ENCODE results near the gene ABCA9.

Gene ABCA9

DNA sequence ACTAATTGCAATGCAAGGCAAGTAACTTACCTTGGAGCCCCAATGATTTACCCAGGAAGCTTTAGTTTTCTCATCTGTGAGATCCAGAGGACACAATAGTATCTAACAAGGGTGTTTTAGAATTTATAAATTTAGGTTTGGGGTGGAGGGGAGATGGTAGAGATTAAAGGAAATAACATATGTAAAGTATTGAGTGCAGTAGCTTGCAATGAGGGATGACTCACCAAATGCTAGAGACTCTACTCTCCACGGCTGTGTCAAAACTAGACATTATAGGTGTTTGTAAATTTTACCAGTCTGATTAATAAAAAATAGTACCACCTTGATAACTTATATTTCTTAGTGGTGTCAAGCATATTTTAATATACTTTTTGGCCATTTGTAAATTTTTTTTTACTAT lies 3.7 kb upstream of the ABCA9 start:
- DNase-seq, result no peak

DNA sequence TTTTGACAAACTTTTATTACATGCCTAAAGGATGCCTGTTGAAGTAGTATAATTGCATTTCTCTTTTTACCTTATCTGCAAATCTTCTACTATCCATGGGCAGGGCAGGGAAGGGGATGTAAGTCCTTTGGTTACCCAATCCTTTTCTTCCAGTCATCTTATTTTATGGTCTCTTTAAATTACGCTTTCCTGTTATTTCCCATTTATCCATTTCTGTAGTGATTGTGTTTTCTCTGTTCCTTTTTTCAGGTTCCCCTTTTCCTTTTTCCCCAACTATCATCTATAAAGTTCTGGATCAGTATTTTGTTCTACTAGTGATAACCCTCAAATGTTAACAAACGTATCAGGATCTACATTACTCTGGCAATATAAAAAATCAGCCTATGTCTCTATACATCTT lies 3.3 kb upstream of the ABCA9 start:
- no peak for DNase-seq

DNA sequence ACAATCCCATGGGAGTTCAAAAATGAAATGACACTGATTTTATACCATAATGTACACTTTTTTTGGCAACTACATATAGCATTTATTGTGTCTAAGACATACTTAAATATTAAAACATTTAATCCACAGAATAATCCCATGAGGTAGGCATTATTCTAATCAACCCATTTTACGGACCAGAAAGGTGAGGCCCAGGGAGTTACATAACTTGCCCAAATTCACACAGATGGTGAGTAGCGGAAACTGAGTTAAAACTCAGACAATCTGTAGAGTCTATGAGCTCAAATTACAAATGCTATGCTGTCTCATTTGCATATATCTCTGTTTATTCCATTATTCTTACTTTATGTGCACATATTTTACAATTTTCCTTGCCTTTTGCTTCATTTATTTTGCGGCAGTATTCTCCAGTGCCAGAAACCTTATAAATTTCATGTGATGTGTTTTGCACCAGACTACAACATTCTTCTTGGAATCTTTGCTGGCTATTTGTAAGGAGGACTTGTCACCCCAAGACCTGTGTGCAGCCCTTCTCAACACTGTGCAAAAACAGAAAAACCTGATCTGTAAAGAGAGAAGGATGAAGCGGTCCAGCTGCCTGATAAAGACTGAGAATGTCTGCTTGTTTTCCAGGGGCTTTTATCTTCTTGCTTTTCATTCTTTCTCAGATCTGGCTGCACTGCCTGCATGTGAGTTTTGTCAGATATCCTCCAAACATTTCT lies 2.3 kb upstream of the ABCA9 start:
- DNase-seq, result no peak

DNA sequence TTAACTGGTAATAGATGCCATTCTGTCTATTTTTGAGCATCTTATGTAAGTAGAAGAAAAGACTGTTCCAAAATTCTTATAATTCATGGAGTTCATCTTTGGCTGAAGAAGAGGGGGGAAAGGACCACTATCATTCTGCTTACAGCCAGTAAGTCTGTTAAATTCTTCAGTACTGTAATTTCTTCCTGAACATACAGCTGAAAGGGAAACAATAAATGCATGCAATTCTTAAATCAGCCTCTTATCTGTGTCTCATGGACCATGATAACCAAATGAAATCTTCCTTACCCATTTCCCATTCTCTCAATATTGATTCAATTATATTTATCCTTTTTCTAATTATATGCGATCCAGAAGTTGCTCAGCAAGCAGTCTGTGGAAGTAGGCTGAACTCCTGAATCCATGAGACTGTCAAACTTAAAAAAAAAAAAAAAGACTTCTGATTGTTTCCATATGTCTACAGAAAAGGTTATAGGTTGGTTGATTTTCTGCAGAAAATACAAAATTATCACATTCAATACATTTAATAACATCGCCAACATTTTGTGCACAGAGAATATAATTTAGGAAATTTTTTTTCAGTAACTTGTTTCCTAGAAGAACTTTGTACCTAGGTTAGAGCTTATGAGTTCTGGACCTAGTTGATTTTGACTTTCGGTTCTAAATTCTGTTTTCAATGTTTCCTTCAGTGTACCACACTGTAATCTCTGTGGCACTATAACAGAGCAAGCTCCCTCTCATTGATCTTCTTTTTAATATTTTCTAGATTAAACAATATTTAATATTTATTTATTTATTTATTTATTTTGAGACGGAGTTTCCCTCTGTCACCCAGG lies 1.2 kb upstream of the ABCA9 start:
- no peak for DNase-seq

DNA sequence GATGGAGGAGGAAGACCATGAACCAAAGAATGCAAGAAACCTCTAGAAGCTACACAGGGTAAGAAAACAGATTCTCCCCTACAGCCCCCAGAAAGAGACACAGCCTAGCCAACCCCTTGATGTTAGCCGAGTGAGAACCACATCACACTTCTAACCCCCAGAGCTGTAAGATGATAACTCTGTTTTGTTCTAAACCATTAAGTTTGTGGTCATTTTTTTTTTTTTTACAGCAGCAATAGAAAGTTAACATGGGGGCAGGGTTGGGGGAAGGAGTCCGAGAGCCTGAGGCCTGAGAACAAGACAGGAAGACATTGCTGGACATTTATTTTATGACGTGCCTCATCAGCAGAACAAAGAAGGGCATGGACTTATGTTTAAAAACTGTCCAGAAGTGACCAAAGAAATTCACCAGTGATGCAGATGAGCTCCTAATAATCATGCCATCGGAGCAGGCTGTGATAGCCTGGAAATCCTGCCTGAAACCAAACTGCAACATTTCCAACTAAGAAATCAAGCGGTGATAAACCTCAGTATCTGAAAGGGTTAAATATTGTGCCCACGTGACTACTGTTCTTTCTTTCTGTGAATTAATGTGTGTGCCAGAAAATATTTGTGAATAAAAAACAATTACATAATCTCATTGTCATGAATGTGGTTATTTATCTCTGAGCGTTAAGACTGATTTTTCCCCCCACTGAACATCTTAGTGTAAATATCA lies 1.1 kb downstream of the ABCA9 start:
- DNase-seq, result no peak

DNA sequence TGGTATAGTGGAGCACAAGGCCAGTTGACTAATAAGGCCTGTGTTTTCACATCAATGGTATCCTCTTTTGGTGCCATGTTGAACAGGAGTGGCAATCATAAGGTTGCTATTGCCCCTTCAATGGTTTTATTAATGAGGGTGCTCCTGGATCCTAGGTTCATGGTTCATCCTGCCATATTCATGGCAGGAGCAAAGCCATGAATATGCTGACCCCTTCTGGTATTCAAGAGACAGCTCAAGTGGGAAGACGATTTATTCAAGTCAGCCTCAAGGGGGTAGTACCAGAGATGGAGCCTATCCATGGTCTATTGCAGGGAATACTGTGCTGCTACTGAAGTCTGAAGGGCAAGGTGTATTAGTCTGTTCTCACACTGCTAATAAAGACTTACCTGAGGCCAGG lies 2.6 kb downstream of the ABCA9 start:
- no peak for DNase-seq

DNA sequence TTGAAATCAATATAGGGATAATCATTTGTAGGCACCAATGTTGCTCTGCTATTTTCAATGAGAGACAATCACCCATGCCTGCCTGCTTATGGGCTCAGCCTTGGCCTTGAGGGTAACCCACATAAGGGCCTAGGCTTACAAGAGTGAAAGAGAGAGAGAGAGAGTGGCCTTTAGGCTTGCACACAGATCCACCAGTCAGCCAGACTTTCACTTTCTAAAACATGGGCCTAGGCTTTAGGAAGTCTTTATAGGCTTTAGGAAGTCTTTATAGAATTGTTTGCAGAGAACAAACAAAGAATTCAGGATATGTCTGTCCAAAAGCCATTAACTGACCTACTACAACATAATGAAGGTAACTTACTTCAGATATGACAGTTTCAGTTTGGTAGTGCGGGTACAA lies 3.4 kb downstream of the ABCA9 start:
- no peak for DNase-seq

DNA sequence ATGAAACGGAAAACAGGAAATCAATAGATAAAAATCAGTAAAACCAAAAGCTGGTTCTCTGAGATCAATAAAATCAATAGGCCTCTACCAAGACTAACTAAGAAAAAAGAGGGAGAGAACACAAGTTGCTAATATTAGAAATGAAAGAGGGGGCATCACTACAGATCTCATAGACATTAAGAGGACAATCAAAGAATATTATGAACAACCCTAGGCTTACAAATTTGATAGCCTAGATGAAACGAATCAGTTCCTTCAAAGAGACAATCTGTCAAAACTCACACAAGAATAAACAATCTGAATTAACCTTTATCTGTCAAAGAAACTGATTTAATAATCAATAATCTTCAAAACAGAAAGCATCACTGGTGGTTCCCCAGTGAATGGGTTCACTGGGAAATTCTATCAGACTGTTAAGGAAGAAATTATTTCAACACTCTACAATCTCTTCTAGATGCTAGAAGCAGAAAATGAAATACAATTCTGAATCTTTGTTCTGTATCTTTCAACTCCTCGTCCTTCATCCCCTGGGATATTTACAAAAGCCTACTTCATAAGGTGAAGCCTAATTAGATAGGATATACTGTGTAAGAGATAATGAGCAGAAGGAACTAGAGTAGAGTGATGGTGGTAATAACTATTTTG lies 4.4 kb downstream of the ABCA9 start:
- no peak for DNase-seq

DNA sequence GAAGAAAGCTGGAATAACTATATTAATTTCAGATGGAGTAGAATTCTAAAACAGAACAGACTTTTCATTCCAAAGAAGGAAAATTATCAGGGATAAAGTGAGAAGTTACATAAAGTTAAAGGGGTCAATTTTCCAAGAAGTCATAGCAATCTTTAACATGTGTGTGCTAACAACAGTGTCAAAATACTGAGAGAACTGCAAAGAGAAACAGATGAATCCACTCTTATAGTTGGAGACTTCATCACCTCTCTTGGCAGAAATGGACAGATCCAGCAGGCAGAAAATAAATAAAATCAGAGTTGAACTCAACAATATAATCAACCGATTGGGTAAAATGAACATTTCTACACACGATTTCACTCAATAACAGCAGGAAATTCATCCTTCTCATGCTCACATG lies 5.4 kb downstream of the ABCA9 start:
- no peak for DNase-seq

DNA sequence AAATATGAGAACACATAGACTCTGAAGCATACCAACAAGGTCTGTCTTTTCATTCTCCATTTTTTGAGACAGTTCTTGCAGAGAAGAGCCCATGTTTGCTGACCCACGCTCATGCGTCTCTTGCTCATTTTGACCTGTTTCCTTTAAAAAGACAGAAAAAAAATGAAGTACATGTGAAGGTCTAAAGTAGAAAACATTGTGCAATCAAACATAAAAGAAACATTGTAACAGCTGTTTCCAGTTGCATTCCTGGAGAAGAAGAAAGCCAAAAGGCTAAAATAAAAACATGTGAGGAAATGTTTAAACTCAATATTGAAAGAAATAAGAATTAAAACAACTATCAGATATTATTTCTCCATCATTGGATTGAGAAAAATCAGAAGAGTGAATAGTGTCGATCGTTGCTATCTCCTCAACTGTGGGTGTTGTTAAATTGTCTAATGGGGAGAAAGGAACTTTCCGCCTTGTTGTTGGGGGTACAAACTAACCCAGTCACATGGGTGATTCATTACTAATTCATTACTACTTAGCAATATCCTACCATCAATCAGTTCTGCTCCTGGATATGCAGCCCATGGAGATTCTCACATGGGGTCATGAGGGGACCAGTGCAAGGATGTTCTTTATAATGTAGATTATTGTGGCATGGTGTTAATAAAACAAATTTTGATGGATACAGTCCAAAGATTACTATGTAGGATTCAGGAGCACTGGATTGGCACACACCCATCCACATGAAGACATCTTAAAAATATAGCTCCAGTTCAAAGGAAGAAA lies 9.5 kb downstream of the ABCA9 start:
- no peak for DNase-seq

DNA sequence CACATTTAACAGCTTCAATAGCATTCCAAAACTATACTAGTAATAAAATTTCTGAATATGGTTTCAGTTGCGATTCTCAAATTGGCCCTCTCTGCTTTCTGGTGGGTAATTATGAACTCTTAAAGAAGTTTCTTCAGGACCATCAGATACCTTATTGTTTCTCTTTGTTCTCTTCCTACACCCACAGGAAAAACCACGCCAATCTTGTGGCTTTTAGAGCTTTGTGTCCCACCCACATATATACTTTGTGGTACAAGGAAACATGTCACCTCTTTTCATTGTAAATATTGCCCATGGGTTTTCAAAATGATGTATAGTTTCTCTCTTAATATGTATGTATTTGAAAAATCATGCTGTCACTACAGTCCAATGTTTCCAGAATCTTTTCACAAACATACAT lies 12.1 kb downstream of the ABCA9 start:
- DNase-seq, result no peak

DNA sequence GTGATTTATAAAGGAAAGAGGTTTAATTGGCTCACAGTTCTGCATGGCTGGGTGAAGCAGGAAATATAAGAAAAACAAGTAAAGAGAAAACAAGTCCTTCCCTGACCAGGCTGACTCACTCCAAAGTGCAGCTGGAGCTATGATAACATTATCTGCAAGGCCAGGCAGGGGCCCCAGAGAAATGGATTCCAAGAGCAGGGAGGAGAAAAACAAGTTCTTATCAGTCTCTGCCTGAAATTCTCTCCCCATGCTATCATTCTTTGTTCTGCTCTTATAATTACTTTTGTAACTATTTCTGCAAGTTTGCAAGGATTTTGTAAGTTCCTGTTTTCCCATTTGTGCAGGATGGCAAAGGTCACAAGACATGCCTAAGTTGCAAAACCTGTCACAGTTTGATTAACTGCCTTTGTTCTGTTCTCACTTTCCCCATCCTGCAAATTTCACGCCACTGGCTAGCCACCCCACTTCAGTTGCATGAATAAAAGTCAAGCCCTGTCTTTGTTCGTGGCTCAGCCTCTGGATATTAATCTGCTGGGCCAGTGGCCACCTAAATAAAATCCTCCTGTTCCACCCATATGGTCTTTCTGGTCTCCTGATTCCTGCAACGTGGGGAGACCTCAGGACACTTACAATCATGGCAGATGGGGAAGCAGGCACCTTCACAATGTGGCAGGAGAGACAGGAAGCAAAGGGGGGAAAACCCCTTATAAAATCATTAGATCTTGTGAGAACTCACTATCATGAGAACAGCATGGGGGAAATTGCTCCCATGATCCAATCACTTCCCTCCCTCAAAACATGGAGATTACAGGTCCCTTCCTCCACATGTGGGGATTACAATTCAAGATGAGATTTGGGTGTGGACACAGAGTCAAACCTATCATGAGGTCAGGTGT lies 13.1 kb downstream of the ABCA9 start:
- DNase-seq, result no peak

DNA sequence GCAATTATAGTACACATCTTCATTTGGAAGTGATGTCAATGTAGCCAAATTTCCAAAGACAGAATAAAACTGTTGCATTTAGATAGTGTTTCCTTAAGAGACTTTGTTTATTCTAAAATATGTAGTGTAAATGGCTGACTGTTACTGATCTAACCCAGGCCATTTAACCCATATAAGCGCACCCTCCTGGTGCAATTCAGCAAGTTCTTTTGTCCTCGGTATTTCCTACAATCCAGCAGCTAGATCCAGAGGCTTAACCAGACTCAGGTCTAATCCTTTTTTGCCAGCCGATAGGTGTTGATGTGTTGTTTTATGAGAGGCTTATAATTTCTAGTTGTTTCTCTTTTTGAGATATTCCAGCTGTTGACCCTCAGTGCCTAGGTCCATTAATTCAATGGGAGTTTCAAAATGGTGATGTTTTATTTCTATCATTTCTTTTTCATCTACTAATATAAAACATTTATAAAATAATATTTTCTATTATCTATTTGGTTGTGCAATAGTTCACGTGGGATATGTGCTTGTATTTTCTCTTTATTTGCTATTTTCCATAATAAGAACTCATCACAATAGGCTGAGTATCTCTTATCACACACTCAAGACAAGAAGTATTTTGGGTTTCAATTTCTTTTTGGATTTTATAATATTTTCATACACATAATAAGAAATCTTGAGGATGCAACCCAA lies 14.5 kb downstream of the ABCA9 start:
- DNase-seq, result no peak

DNA sequence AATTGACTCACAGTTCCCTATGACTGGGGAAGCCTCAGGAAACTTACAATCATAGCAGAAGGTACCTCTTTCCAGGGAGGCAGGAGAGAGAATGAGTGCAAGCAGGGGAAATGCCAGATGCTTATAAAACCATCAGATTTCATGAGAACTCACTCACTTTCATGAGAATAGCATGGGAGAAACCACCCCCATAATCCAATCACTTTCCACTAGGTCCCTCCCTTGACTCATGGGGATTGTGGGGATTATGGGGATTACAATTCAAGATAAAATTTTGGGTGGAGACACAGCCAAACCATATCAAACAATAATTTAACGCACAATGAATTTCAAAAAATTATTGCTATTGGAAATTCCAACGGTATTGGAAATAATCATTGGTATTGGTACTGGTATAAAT lies 15.1 kb downstream of the ABCA9 start:
- no peak for DNase-seq

DNA sequence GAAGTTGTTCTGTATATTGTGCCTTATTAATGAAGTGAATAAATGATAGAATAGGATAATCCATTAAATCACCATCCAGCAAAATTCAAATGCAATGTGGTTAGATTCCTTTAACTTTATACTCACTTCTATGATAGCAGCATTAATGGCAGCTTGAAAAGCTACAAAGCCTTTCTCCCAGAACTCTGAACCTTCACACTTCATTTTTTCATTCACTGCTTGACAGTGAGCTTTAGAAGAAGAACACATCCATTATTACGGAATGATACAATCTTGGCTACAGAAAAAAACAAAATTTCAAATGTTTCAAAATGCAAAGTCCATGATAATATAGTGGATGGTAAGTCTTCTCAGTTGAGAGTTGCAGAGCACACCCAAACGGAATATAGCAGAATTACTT lies 16.4 kb downstream of the ABCA9 start:
- no peak for DNase-seq

DNA sequence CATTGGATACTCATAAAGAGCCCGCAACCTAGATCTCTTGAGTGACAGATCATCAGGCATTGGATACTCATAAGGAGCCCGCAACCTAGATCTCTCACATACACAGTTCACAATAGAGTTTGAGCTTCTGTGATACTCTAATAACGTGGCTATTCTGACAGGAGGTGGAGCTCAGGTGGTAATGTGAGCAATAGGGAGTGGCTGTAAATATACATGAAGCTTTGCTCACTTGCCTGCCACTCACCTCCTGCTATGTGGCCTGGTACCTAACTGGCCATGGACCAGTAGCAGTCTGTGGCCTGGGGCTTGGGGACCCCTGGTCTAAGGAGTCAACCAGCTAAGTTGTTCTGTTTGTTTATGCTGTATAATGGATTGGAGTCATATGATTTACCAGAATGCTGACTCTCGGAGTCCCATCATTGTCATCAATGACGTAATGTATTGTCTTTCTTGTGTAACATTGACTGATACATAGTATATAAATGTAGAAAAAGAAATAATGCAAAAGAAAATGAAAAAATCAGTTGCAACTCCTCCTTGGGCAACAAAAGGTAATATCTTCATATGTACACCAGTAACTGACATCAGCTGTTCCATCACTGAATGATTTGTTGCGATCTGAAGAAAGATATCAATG lies 17.5 kb downstream of the ABCA9 start:
- DNase-seq, result no peak

DNA sequence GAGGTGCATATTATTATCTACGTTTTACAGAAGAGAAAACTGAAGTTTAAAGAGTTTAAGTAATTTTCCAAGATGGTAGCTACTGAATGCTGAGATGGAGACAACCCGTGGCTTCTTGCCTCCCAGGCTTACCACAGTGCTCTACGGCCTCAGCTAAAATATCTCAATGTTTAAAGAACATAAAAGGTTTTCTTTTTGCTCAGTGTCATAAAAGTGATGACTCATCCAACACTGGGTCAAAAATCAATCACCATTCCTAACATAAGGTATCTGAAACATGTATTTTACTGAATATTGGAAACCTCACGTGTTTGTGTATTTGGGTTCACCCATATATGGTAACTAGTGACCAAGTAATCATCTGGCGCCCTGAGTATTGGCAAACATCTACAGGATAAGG lies 18.4 kb downstream of the ABCA9 start:
- no peak for DNase-seq

DNA sequence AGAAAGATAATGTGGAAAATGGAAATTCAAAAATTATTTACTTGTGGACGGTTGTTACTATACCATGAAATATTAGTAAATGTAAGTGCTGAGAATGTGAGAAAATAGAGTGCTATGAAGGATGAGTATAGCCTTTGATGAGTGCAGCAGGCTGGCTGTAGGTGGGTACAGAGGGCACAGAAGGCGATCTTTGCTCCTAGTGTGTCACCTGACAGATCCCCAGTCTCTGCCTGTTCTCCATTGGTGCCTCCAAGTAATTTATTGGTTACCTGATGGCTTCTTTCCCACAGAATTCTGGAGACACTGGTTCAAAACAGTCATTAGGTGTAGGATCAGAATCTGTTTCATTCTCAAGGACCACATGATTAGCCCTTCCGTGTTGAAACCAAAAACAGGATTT lies 28.9 kb downstream of the ABCA9 start:
- no peak for DNase-seq

DNA sequence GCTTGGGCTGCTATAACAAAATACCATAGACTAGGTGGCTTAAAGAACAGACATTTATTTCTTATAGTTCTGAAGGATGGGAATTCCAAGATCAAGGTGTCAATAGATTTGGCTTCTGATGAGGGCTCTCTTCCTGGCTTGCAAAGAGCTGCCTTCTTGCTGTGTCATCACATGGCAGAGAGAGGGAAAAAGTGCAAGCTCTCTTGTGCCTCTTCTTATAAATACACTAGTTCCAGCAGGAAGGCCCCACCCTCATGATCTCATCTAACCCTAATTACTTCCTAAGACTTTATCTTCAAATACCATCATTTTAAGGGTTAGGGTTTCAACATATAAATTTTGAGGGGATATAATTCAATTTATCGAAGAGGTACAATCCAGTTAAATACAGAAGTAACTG lies 30.6 kb downstream of the ABCA9 start:
- no peak for DNase-seq

DNA sequence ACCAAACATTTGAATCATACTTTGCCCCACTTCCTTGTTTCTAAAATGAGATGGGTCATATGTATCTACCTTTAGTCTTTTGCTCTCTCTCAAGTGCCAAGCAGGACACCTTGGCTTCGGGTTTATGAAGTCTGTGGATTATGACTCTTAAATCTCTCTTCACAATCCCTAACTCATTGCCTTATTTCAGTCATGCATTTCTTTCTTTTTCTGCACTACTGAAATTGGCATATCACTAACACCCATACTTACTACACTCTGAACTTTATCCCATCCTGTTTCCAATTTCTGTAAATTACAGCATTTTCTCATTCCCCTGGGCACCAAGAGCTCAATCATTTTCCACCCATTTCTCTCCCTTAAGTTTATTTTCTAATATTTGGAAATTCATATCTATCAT lies 42.0 kb downstream of the ABCA9 start:
- DNase-seq, result no peak

All from stimulated activated CD4-positive, alpha-beta T cell treated with anti-CD3 and anti-CD28 coated beads, Interleukin-4, amount 100 ng/mL, for 4 hours (primary cell).